HEK293 (cell line): Measurements from ENCODE around the gene LGALS1.

Source experiments
- ATF2 ChIP-seq: fragments of 450-650 bp; formaldehyde crosslinking; IDR thresholded peaks from 2 replicates; pipeline ENCODE4 v1.5.1; 2016; ENCODE audit warnings: missing biosample characterization, missing genetic modification characterization, low read depth
- CTCF ChIP-seq: fragments of 450-650 bp; formaldehyde crosslinking; IDR thresholded peaks from 2 replicates; pipeline ENCODE4 v1.5.1; 2016; ENCODE audit warnings: missing biosample characterization, missing genetic modification characterization
- MZF1 ChIP-seq: fragments of 450-650 bp; formaldehyde crosslinking; IDR thresholded peaks from 2 replicates; pipeline ENCODE4 v1.5.1; 2017; ENCODE audit warnings: missing biosample characterization, missing genetic modification characterization, borderline replicate concordance
- PATZ1 ChIP-seq: fragments of 450-650 bp; formaldehyde crosslinking; IDR thresholded peaks from 2 replicates; pipeline ENCODE4 v1.5.1; 2016; ENCODE audit warnings: missing biosample characterization, missing genetic modification characterization
- ZNF112 ChIP-seq: fragments of 450-650 bp; formaldehyde crosslinking; IDR thresholded peaks from 2 replicates; pipeline ENCODE4 v1.5.0; 2017; ENCODE audit warnings: missing biosample characterization, missing genetic modification characterization
- ZNF148 ChIP-seq: fragments of 450-650 bp; formaldehyde crosslinking; IDR thresholded peaks from 2 replicates; pipeline ENCODE4 v1.5.0; 2017; ENCODE audit warnings: missing biosample characterization, missing genetic modification characterization, borderline replicate concordance
- ZNF335 ChIP-seq: fragments of 450-650 bp; formaldehyde crosslinking; conservative IDR thresholded peaks from 2 replicates; pipeline ENCODE4 v1.5.1; 2016; ENCODE audit warnings: missing biosample characterization, missing genetic modification characterization
- ZSCAN30 ChIP-seq: fragments of 450-650 bp; IDR thresholded peaks from 2 replicates; pipeline ENCODE4 v1.5.1; 2018; ENCODE audit warnings: missing biosample characterization, mild to moderate bottlenecking, missing genetic modification characterization, moderate library complexity
- ZSCAN5A ChIP-seq: fragments of 450-650 bp; formaldehyde crosslinking; IDR thresholded peaks from 2 replicates; pipeline ENCODE4 v1.5.1; 2016; ENCODE audit warnings: missing biosample characterization, missing genetic modification characterization

- TF ChIP-seq CTCF (tag by site-specific recombination), result no peak
- TF ChIP-seq ZNF335 (tag by site-specific recombination), result no peak
- no peak for TF ChIP-seq ZNF148
- TF ChIP-seq PATZ1 (tag by site-specific recombination), result no peak
- no peak for TF ChIP-seq MZF1 (tag by site-specific recombination)
- no peak for TF ChIP-seq ZSCAN30
- no peak for TF ChIP-seq ZSCAN5A (tag by site-specific recombination)
- TF ChIP-seq ATF2 (tag by site-specific recombination), result no peak
- no peak for TF ChIP-seq ZNF112 (tag by site-specific recombination)
These were observed 46.6 kb upstream of the LGALS1 start for GRCh38 chr22:37628830-37629229.
